ENCODE data around the gene HOXD9.

HOXD9 gene

DNA sequence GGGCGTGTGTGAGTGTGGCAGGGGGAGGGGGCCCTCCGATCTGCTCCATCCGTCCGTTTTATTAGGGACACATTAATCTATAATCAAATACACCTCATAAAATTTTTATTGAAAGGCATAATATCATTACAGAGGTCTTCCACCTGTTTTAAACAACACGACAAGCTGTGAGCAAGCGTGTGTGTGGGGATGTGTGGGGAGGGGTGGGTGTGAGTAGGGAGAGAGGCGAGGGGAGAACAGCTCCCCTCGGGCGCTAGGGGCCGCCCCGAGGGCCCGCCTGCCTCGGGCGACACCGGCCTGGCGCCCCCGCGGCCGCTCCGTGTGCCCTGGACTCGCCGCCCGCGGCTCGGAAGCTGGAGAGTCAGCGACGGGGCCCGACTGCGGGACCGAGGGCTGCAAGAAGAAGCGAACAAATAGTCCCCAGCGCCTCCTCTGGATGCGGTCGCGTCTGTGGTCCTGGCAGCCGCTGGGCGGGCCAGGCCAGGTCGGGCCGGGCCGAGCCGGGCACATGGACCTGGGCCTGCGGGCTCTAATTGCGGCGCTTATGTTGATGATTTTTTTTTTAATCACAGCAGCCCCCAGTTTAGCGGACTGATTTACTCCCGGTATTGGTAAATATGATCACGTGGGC, 352 bp upstream of the HOXD9 start:
- H3K9ac ChIP-seq = no peak overlapping the region
- H3K4me2 ChIP-seq (ENCODE audit: low read length) = no peak overlapping the region
- TF ChIP-seq, protein P1, sequence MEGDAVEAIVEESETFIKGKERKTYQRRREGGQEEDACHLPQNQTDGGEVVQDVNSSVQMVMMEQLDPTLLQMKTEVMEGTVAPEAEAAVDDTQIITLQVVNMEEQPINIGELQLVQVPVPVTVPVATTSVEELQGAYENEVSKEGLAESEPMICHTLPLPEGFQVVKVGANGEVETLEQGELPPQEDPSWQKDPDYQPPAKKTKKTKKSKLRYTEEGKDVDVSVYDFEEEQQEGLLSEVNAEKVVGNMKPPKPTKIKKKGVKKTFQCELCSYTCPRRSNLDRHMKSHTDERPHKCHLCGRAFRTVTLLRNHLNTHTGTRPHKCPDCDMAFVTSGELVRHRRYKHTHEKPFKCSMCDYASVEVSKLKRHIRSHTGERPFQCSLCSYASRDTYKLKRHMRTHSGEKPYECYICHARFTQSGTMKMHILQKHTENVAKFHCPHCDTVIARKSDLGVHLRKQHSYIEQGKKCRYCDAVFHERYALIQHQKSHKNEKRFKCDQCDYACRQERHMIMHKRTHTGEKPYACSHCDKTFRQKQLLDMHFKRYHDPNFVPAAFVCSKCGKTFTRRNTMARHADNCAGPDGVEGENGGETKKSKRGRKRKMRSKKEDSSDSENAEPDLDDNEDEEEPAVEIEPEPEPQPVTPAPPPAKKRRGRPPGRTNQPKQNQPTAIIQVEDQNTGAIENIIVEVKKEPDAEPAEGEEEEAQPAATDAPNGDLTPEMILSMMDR (IDR thresholded peaks at IDR 0.05) = no peak
- peak overlapping the region; percentile 44 for H3K4me3 ChIP-seq (ENCODE audit: low read depth, low read length)
- H3K79me2 ChIP-seq = no peaks in the 10 kb centered on the region
- H3K9me3 ChIP-seq (ENCODE audit: control insufficient read depth, low read length) = no peaks in the 10 kb centered on the region
- no peaks in the 10 kb centered on the region for H3K36me3 ChIP-seq (ENCODE audit: control insufficient read depth, insufficient read depth, low read length)
- H3K27ac ChIP-seq = no peak overlapping the region
- no peaks in the 10 kb centered on the region for H3K4me1 ChIP-seq
- peaks cover 27% of the 10 kb centered on the region for H3K27me3 ChIP-seq (ENCODE audit: control insufficient read depth, insufficient read depth, low read length)
- H2AFZ ChIP-seq = no peak overlapping the region

DNA sequence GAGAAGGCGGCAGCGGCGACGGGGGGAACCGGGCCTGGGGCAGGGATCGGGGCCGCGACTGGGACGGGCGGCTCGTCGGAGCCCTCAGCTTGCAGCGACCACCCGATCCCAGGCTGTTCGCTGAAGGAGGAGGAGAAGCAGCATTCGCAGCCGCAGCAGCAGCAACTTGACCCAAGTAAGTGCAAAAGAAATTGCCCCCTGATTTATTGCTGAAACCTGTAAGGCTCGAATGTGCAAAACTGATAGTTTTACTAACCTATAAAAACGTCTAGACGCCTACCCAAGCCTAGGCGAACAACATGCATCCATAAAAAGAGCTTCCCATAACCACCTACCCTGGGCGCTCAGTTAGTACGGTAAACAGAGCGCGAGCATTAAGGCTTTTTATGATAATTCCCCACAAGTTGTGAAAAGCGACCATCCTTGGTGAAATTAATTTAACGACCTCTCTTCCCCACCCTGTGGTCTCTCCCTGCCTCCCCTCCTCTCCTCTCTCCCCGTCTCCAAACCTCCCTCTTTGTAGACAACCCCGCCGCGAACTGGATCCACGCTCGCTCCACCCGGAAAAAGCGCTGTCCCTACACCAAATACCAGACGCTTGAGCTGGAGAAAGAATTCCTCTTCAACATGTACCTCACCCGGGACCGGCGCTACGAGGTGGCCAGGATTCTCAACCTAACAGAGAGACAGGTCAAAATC, 1.0 kb downstream of the HOXD9 start:
- Histone ChIP-seq H2AFZ (no peak overlapping the region), H3K79me2 (no peaks in the 10 kb centered on the region), H3K9ac (no peak overlapping the region), H3K27me3 (ENCODE audit: control insufficient read depth, insufficient read depth, low read length) (peaks cover 25% of the 10 kb centered on the region), H3K36me3 (ENCODE audit: control insufficient read depth, insufficient read depth, low read length) (no peaks in the 10 kb centered on the region), H3K4me3 (ENCODE audit: low read depth, low read length) (peak overlapping the region; percentile 44), H3K4me1 (no peaks in the 10 kb centered on the region), H3K4me2 (ENCODE audit: low read length) (peak overlapping the region; percentile 13), H3K27ac (no peak overlapping the region), H3K9me3 (ENCODE audit: control insufficient read depth, low read length) (no peaks in the 10 kb centered on the region)
- TF ChIP-seq, protein P1 (IDR thresholded peaks at IDR 0.05) = no peak

- Histone ChIP-seq H3K4me2 (ENCODE audit: low read length) (no peak overlapping the region), H3K4me3 (ENCODE audit: low read depth, low read length) (no peak overlapping the region), H3K27ac (no peak overlapping the region), H3K9ac (no peak overlapping the region), H3K27me3 (ENCODE audit: control insufficient read depth, insufficient read depth, low read length) (peaks cover 25% of the 10 kb centered on the region), H3K36me3 (ENCODE audit: control insufficient read depth, insufficient read depth, low read length) (no peaks in the 10 kb centered on the region), H3K9me3 (ENCODE audit: control insufficient read depth, low read length) (no peaks in the 10 kb centered on the region), H3K79me2 (no peaks in the 10 kb centered on the region), H2AFZ (no peak overlapping the region), H3K4me1 (no peaks in the 10 kb centered on the region)
- TF ChIP-seq, protein P1 (IDR thresholded peaks at IDR 0.05) = no peak
Observed at GRCh38 chr2:176124110-176124946, 1.8 kb downstream of the HOXD9 start.

DNA sequence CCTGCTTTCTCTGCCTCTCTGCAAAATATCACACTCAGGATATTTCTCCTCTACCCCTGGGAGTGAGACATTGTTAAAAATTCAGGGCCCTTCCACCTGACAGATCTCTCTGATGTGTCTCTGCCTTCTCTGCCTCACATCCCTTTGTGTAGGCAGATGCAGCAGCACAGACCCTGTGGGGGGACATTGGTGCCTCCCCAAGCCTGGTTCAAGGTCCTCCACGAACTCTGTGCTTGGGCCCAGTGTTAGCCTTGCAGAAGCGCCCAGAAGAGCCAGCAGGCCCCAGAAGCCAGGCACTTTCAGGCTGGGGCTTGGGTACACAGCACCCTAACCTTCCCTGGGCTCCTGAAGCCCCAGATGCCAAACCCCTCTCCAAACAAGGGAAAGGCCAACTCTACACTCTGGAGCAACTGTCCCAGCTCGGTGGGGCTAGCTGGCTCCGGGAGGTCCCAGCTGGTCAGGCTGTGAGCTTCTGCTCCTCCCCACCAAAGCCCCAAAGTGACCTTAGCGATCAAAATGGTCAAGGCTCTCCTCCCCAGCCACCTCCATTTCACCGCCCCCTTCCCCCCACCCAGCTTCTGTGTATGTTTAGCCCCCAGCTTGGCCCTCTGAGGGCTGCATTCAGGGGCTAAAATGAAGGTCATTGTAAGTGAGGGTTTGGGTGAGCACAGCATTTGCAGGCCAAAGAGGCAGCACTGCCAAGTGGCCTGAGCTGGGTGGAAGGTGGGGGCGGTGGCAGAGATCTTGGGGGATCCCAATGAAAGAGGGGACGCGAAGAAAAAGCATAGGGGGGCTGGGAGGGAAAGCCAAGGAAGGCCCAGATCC, 2.6 kb downstream of the HOXD9 start:
- Histone ChIP-seq H3K4me2 (ENCODE audit: low read length) (no peak overlapping the region), H3K4me3 (ENCODE audit: low read depth, low read length) (peak overlapping the region; percentile 3), H3K9me3 (ENCODE audit: control insufficient read depth, low read length) (no peaks in the 10 kb centered on the region), H3K9ac (no peak overlapping the region), H3K27ac (no peak overlapping the region), H3K36me3 (ENCODE audit: control insufficient read depth, insufficient read depth, low read length) (no peaks in the 10 kb centered on the region), H3K79me2 (no peaks in the 10 kb centered on the region), H3K4me1 (no peaks in the 10 kb centered on the region), H3K27me3 (ENCODE audit: control insufficient read depth, insufficient read depth, low read length) (peaks cover 25% of the 10 kb centered on the region), H2AFZ (no peak overlapping the region)
- TF ChIP-seq, protein P1 (IDR thresholded peaks at IDR 0.05) = no peak
